HEK293 (cell line): ENCODE data around the gene CUL3.
"Not testable (repeated sequence)": the region's sequence is repeated elsewhere in the genome, so short reads cannot be mapped to it uniquely, and the experiment has no call there.

Experiments used
- MEIS1 ChIP-seq: sonication (generic); formaldehyde crosslinking; IDR thresholded peaks from 2 replicates; pipeline ENCODE4 v1.8.1; 2022; ENCODE audit warnings: missing genetic modification reagents, mild to moderate bottlenecking, borderline replicate concordance
- OVOL3 ChIP-seq: fragments of 450-650 bp; formaldehyde crosslinking; IDR thresholded peaks from 2 replicates; pipeline ENCODE4 v1.5.1; 2016; ENCODE audit warnings: missing biosample characterization, missing genetic modification characterization
- TF ChIP-seq, protein P1 (sequence below): fragments of 450-650 bp; formaldehyde crosslinking; IDR thresholded peaks from 2 replicates; pipeline ENCODE4 v1.5.1; 2016; ENCODE audit warnings: missing biosample characterization, missing genetic modification characterization
- TF ChIP-seq, protein P2 (sequence below): fragments of 450-650 bp; formaldehyde crosslinking; IDR thresholded peaks from 2 replicates; pipeline ENCODE4 v1.5.1; 2016; ENCODE audit warnings: missing biosample characterization, missing genetic modification characterization
- TF ChIP-seq, protein P3 (sequence below): fragments of 450-650 bp; formaldehyde crosslinking; IDR thresholded peaks from 2 replicates; pipeline ENCODE4 v1.5.1; 2016; ENCODE audit warnings: missing biosample characterization, missing genetic modification characterization

DNA sequence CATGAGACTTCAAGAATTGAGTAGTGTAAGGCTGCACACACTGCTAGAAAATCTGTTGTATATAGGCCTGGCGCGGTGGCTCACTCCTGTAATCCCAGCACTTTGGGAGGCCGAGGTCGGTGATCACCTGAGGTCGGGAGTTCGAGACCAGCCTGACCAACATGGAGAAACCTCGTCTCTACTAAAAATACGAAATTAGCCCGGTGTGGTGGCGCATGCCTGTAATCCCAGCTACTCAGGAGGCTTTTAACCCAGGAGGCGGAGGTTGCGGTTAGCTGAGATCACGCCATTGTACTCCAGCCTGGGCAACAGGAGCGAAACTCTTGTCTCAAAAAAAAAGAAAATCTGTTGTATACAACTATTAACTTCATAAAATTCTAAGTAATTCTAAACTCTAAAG is 2.1 kb downstream of the CUL3 start:
- TF ChIP-seq, protein P1, sequence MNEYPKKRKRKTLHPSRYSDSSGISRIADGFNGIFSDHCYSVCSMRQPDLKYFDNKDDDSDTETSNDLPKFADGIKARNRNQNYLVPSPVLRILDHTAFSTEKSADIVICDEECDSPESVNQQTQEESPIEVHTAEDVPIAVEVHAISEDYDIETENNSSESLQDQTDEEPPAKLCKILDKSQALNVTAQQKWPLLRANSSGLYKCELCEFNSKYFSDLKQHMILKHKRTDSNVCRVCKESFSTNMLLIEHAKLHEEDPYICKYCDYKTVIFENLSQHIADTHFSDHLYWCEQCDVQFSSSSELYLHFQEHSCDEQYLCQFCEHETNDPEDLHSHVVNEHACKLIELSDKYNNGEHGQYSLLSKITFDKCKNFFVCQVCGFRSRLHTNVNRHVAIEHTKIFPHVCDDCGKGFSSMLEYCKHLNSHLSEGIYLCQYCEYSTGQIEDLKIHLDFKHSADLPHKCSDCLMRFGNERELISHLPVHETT (tag by site-specific recombination): not testable (repeated sequence)
- not testable (repeated sequence) for TF ChIP-seq MEIS1; OVOL3 (tag by site-specific recombination)
- TF ChIP-seq, protein P2, sequence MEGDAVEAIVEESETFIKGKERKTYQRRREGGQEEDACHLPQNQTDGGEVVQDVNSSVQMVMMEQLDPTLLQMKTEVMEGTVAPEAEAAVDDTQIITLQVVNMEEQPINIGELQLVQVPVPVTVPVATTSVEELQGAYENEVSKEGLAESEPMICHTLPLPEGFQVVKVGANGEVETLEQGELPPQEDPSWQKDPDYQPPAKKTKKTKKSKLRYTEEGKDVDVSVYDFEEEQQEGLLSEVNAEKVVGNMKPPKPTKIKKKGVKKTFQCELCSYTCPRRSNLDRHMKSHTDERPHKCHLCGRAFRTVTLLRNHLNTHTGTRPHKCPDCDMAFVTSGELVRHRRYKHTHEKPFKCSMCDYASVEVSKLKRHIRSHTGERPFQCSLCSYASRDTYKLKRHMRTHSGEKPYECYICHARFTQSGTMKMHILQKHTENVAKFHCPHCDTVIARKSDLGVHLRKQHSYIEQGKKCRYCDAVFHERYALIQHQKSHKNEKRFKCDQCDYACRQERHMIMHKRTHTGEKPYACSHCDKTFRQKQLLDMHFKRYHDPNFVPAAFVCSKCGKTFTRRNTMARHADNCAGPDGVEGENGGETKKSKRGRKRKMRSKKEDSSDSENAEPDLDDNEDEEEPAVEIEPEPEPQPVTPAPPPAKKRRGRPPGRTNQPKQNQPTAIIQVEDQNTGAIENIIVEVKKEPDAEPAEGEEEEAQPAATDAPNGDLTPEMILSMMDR (tag by site-specific recombination): not testable (repeated sequence)
- TF ChIP-seq, protein P3, sequence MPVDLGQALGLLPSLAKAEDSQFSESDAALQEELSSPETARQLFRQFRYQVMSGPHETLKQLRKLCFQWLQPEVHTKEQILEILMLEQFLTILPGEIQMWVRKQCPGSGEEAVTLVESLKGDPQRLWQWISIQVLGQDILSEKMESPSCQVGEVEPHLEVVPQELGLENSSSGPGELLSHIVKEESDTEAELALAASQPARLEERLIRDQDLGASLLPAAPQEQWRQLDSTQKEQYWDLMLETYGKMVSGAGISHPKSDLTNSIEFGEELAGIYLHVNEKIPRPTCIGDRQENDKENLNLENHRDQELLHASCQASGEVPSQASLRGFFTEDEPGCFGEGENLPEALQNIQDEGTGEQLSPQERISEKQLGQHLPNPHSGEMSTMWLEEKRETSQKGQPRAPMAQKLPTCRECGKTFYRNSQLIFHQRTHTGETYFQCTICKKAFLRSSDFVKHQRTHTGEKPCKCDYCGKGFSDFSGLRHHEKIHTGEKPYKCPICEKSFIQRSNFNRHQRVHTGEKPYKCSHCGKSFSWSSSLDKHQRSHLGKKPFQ (tag by site-specific recombination): not testable (repeated sequence)
